H1 (cell line): ENCODE measurements around the gene STARD4. TPM values are rescaled to one million over a fixed set of nuclear protein-coding genes. Genes with fewer than 3 reads are reported as not detected.

Source experiments
- CTCF ChIA-PET: fragments of 300-600 bp; sonication (Branson Sonifier 250); formaldehyde crosslinking; loops from one replicate; lab custom pipeline; 2021; ENCODE audit not compliant: partially characterized antibody; lab: Charles Lee
- POLR2A ChIA-PET: fragments of 300-600 bp; sonication (Branson Sonifier 250); formaldehyde crosslinking; loops from one replicate; lab custom pipeline; 2021; ENCODE audit warnings: inconsistent platforms; ENCODE audit not compliant: partially characterized antibody; lab: Charles Lee
- DNase-seq, 2 experiments: peaks; one replicate each; pipeline versions ENCODE4 v3.0.0 to v3.0.0-alpha.2; 2010 to 2022; ENCODE audit warnings: low spot score in 2 of 2, low read depth in 1 of 2, mixed read lengths in 1 of 2
- FAIRE-seq: peaks from 2 replicates; lab custom pipeline; 2011; peaks lifted over from hg19 to GRCh38; lab: Jason Lieb, UNC
- H2AFZ ChIP-seq: 2 replicates; pipeline ENCODE4 v1.8.1; 2012; ENCODE audit warnings: low read length, inconsistent platforms
- H2AK5ac ChIP-seq: 2 replicates; pipeline ENCODE4 v1.6.1; 2013; ENCODE audit warnings: low read depth, low read length
- H2BK120ac ChIP-seq: replicated peaks from 2 replicates; pipeline ENCODE3; 2013; ENCODE audit warnings: low read depth, low read length, inconsistent platforms
- H2BK12ac ChIP-seq: 2 replicates; pipeline ENCODE4 v1.6.1; 2013; ENCODE audit warnings: low read depth, low read length
- H2BK15ac ChIP-seq: 2 replicates; pipeline ENCODE4 v1.6.1; 2013; ENCODE audit warnings: low read length
- H2BK20ac ChIP-seq: 2 replicates; pipeline ENCODE4 v1.6.1; 2013; ENCODE audit warnings: low read length
- H2BK5ac ChIP-seq: 2 replicates; pipeline ENCODE4 v1.6.1; 2013; ENCODE audit warnings: low read depth, low read length
- H3K14ac ChIP-seq: 2 replicates; pipeline ENCODE4 v1.6.1; 2013; ENCODE audit warnings: inconsistent platforms; ENCODE audit not compliant: insufficient read length
- H3K18ac ChIP-seq: 2 replicates; pipeline ENCODE4 v1.6.1; 2013; ENCODE audit warnings: low read length; ENCODE audit errors: extremely low read depth
- H3K23ac ChIP-seq: 2 replicates; pipeline ENCODE4 v1.6.1; 2013; ENCODE audit warnings: inconsistent platforms; ENCODE audit not compliant: insufficient read length
- H3K23me2 ChIP-seq: 2 replicates; pipeline ENCODE4 v1.6.1; 2013; ENCODE audit warnings: low read depth, low read length
- H3K27ac ChIP-seq: 2 replicates; pipeline ENCODE4 v1.6.1; 2011; ENCODE audit warnings: low read depth, low read length, inconsistent platforms
- H3K27me3 ChIP-seq, 4 experiments: replicated peaks in 1 of 4; 1 replicate in 1 of 4; 2 replicates in 3 of 4; pipeline versions ENCODE4 v1.6.1 to v1.8.1; 2011 to 2013; ENCODE audit warnings: low read length in 3 of 4, mild to moderate bottlenecking in 3 of 4, inconsistent platforms in 2 of 4, mixed read lengths in 2 of 4, moderate library complexity in 1 of 4; ENCODE audit not compliant: control insufficient read depth in 3 of 4, insufficient read depth in 3 of 4; ENCODE audit errors: extremely low read depth in 1 of 4
- H3K36me3 ChIP-seq, 4 experiments: 2 replicates each; pipeline versions ENCODE4 v1.6.1 to v1.8.1; 2011 to 2013; ENCODE audit warnings: mild to moderate bottlenecking in 4 of 4, low read length in 3 of 4, moderate library complexity in 2 of 4, control low read depth in 1 of 4, inconsistent platforms in 1 of 4; ENCODE audit not compliant: insufficient read depth in 4 of 4, control insufficient read depth in 2 of 4
- H3K4ac ChIP-seq: replicated peaks from 2 replicates; pipeline ENCODE3; 2013; ENCODE audit warnings: low read length, low read depth, mixed read lengths, inconsistent platforms; ENCODE audit not compliant: insufficient read length
- H3K4me1 ChIP-seq, 4 experiments: replicated peaks in 1 of 4; 1 replicate in 1 of 4; 2 replicates in 3 of 4; pipeline versions ENCODE4 v1.6.1 to v1.8.1; 2011 to 2013; ENCODE audit warnings: low read length in 3 of 4, inconsistent platforms in 2 of 4, mixed read lengths in 1 of 4; ENCODE audit not compliant: insufficient read depth in 4 of 4, control insufficient read depth in 3 of 4
- H3K4me2 ChIP-seq, 2 experiments: 2 replicates each; pipeline versions ENCODE4 v1.6.1 to v1.8.1; 2011 to 2013; ENCODE audit warnings: low read depth in 2 of 2, low read length in 2 of 2, control low read depth in 1 of 2, inconsistent platforms in 1 of 2, mild to moderate bottlenecking in 1 of 2; ENCODE audit not compliant: insufficient read depth in 1 of 2
- H3K4me3 ChIP-seq, 4 experiments: fragments of 200-600, 300-600 bp in 1 of 4; sonication (generic), shearing (Covaris generic), sonication (Bioruptor Twin) in 1 of 4; 2 replicates each; pipeline versions ENCODE4 v1.5.1 to v1.8.1; 2011 to 2016; ENCODE audit warnings: low read length in 4 of 4, low read depth in 3 of 4, control low read depth in 2 of 4, inconsistent platforms in 2 of 4, mild to moderate bottlenecking in 2 of 4, mixed read lengths in 1 of 4, moderate library complexity in 1 of 4; ENCODE audit not compliant: insufficient read depth in 2 of 4; ENCODE audit errors: extremely low read depth in 1 of 4
- H3K56ac ChIP-seq: replicated peaks from 2 replicates; pipeline ENCODE3; 2013; ENCODE audit warnings: low read depth, mild to moderate bottlenecking, mixed read lengths, low read length, inconsistent platforms; ENCODE audit not compliant: insufficient read length
- H3K79me1 ChIP-seq: 2 replicates; pipeline ENCODE4 v1.6.1; 2013; ENCODE audit warnings: low read depth, low read length, control low read depth
- H3K79me2 ChIP-seq, 2 experiments: 2 replicates each; pipeline versions ENCODE4 v1.6.1 to v1.8.1; 2012 to 2013; ENCODE audit warnings: low read length in 2 of 2, mild to moderate bottlenecking in 2 of 2, inconsistent platforms in 1 of 2; ENCODE audit not compliant: insufficient read depth in 2 of 2, control insufficient read depth in 1 of 2
- H3K9ac ChIP-seq, 4 experiments: replicated peaks in 1 of 4; 1 replicate in 1 of 4; 2 replicates in 3 of 4; pipeline versions ENCODE4 v1.6.1 to v1.8.1; 2011 to 2013; ENCODE audit warnings: low read depth in 3 of 4, low read length in 3 of 4, control low read depth in 2 of 4, mild to moderate bottlenecking in 2 of 4, moderate library complexity in 2 of 4, inconsistent platforms in 1 of 4; ENCODE audit errors: extremely low read depth in 1 of 4
- H3K9me3 ChIP-seq, 2 experiments: 2 replicates each; pipeline versions ENCODE4 v1.6.1 to v1.8.1; 2012 to 2013; ENCODE audit warnings: mild to moderate bottlenecking in 2 of 2, moderate library complexity in 2 of 2, control low read depth in 1 of 2, inconsistent platforms in 1 of 2, low read depth in 1 of 2, low read length in 1 of 2, mixed read lengths in 1 of 2; ENCODE audit not compliant: insufficient read depth in 2 of 2
- H4K20me1 ChIP-seq, 2 experiments: replicated peaks in 1 of 2; 2 replicates each; pipeline versions ENCODE3 to v1.8.1; 2011 to 2013; ENCODE audit warnings: inconsistent platforms in 2 of 2, low read length in 2 of 2, mild to moderate bottlenecking in 1 of 2; ENCODE audit not compliant: insufficient read depth in 2 of 2, control insufficient read depth in 1 of 2
- H4K5ac ChIP-seq: 2 replicates; pipeline ENCODE4 v1.6.1; 2013; ENCODE audit warnings: low read length, low read depth, mixed read lengths, inconsistent platforms; ENCODE audit not compliant: insufficient read length
- H4K8ac ChIP-seq: 2 replicates; pipeline ENCODE4 v1.8.0; 2013; ENCODE audit warnings: mild to moderate bottlenecking, moderate library complexity, low read length, inconsistent platforms; ENCODE audit not compliant: insufficient read depth; ENCODE audit errors: extremely low read depth
- H4K91ac ChIP-seq: replicated peaks from 2 replicates; pipeline ENCODE3; 2013; ENCODE audit warnings: low read length, mixed read lengths, inconsistent platforms; ENCODE audit not compliant: insufficient read length
- KDM4A ChIP-seq: IDR thresholded peaks from one replicate; pipeline ENCODE4 v1.7.1; 2012; ENCODE audit warnings: low read depth, mild to moderate bottlenecking, moderate library complexity, low read length, inconsistent platforms; ENCODE audit not compliant: severe bottlenecking
- RAD21 ChIP-seq, 2 experiments: IDR thresholded peaks in 1 of 2; conservative IDR thresholded peaks in 1 of 2; 2 replicates each; pipeline ENCODE4 v1.6.1; 2011; ENCODE audit warnings: low read depth in 2 of 2, low read length in 2 of 2, improper control_type of control experiment in 1 of 2, inconsistent platforms in 1 of 2, mild to moderate bottlenecking in 1 of 2, moderate library complexity in 1 of 2
- TEAD4 ChIP-seq: IDR thresholded peaks from 2 replicates; pipeline ENCODE4 v1.6.1; 2012; ENCODE audit warnings: low read depth, low read length, inconsistent platforms, mixed read lengths
- WGBS, 2 experiments: shearing (Covaris generic) in 1 of 2; methylation state at CpG; one replicate each; pipeline versions ENCODE4 v1.1.6 to v1.1.7; 2013 to 2015; ENCODE audit warnings: low lambda C conversion rate in 2 of 2, mixed read lengths in 2 of 2, inconsistent platforms in 1 of 2, low coverage in 1 of 2, missing lambda C conversion rate in 1 of 2; ENCODE audit not compliant: insufficient replicate concordance in 2 of 2, insufficient coverage in 1 of 2, insufficient read length in 1 of 2; ENCODE audit errors: extremely low coverage in 1 of 2, missing lambda C conversion rate in 1 of 2; 5-methylcytosine and 5-hydroxymethylcytosine counted together
- polyA plus RNA-seq, 7 experiments: library from polyadenylated mRNA; depleted of rRNA in 3 of 7; stranded (reverse) in 5 of 7; unstranded in 2 of 7; fragments of >200 nt in 5 of 7; fragments of 200-250 nt in 2 of 7; gene quantifications; 1 replicate in 5 of 7; 2 replicates in 1 of 7; 4 replicates in 1 of 7; pipeline versions ENCODE4 v1.2.1 to v1.2.3, GENCODE V29; 2011 to 2013; ENCODE audit warnings: missing spikeins in 2 of 7, mixed read lengths in 2 of 7
- total RNA-seq: library from RNA; stranded (reverse); fragmentation: NEBNext Ultra II Directional; extraction: Animal tissue kit (Norgen Biotek cat#: 25700); gene quantifications from 2 replicates; pipeline ENCODE4 v1.2.1, GENCODE V29; 2021
- TF ChIP-seq, protein P1 (sequence below), 3 experiments: IDR thresholded peaks; 1 replicate in 2 of 3; 2 replicates in 1 of 3; pipeline versions ENCODE4 v1.5.1 to v1.6.1; 2011; ENCODE audit warnings: low read length in 3 of 3, mild to moderate bottlenecking in 3 of 3, inconsistent platforms in 2 of 3, low read depth in 1 of 3, moderate library complexity in 1 of 3; ENCODE audit not compliant: insufficient read depth in 1 of 3; ENCODE audit errors: control extremely low read depth in 1 of 3

STARD4 gene
- total and polyA plus RNA-seq, 2 of the 8 experiments (the other 6 are each of a cell fraction or from before 2014, with no cell fraction given) = 10.8 to 47.9 TPM

DNA sequence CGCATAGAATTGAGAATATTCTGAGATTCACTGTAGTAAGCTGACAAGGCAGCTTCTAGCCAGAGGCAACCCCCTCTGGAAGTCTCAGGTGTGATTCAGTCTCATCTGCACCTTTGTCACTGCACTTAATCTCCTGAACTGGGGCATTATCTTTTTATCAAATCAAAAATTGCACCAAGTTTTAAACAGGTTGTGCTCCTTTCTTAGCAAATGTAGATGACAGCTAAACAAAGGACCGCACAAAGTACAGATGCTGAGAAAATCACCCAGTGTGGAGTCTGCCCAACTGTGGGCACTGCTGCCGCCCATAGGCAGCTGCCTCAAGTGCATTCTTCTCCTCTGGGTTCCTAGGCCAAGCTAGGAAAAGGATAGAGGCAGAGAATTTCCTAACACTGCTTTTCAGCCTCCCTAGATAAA is 51.1 kb downstream of the STARD4 start:
- Histone ChIP-seq H2BK15ac (no peak overlapping the region), H3K4me3 (no peak overlapping the region), H2BK20ac (no peak overlapping the region), H3K36me3 (no peaks in the 10 kb centered on the region), H3K4me1 (peaks cover 0 to 3% (median 3%) of the 10 kb centered on the region in 4 experiments; a peak in 3 of 7 replicates), H3K9ac (no peak overlapping the region), H4K8ac (no peak overlapping the region), H2BK120ac (no peak overlapping the region), H2AFZ (0 out of 2 replicates have a peak overlapping the region, but pooled peaks have one; percentile 82), H3K4me2 (no peak overlapping the region), H4K5ac (no peak overlapping the region), H4K91ac (no peak overlapping the region), H3K4ac (no peak overlapping the region), H4K20me1 (no peaks in the 10 kb centered on the region), H3K14ac (no peak overlapping the region), H3K27ac (no peak overlapping the region), H3K18ac (no peak overlapping the region), H3K56ac (no peak overlapping the region), H2AK5ac (no peak overlapping the region), H3K23ac (no peak overlapping the region), H3K23me2 (no peaks in the 10 kb centered on the region)
- 36% methylated on average over 3 of the region's 3 CpGs; no CpG with 5 or more reads in 1 of the 2 experiments for WGBS, 2 experiments
- ChIA-PET POLR2A (no interaction called here), CTCF (interaction anchor here (0.6 to 4.3 kb wide), 35 partner anchors 8 to 1074 kb away, joined by 3 to 28 read pairs (median 4); partner anchors contain the start of gene CAMK4)
- peak; percentile 36 to 55 for DNase-seq
- TF ChIP-seq, protein P1, sequence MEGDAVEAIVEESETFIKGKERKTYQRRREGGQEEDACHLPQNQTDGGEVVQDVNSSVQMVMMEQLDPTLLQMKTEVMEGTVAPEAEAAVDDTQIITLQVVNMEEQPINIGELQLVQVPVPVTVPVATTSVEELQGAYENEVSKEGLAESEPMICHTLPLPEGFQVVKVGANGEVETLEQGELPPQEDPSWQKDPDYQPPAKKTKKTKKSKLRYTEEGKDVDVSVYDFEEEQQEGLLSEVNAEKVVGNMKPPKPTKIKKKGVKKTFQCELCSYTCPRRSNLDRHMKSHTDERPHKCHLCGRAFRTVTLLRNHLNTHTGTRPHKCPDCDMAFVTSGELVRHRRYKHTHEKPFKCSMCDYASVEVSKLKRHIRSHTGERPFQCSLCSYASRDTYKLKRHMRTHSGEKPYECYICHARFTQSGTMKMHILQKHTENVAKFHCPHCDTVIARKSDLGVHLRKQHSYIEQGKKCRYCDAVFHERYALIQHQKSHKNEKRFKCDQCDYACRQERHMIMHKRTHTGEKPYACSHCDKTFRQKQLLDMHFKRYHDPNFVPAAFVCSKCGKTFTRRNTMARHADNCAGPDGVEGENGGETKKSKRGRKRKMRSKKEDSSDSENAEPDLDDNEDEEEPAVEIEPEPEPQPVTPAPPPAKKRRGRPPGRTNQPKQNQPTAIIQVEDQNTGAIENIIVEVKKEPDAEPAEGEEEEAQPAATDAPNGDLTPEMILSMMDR (IDR thresholded peaks at IDR 0.05; ENCODE audit: control extremely low read depth in 1 of 3, insufficient read depth in 1 of 3, low read depth in 1 of 3, low read length in 3 of 3) = peak; percentile 79 to 90 (median 85)
- TF ChIP-seq KDM4A (no peak), TEAD4 (peak; percentile 59; the same call in 1 of the 2 replicates), RAD21 (IDR thresholded peaks at IDR 0.05 in 1 of 2, conservative IDR thresholded peaks at IDR 0.05 in 1 of 2; ENCODE audit: low read depth in 2 of 2, low read length in 2 of 2) (peak; percentile 82 to 84)
- TF ChIP-seq, all 59 proteins: peak for 3
- no peak overlapping the region for H2BK12ac ChIP-seq
- peak; percentile 97 for FAIRE-seq
- H3K27me3 ChIP-seq = no peaks in the 10 kb centered on the region
- H3K79me2 ChIP-seq = no peaks in the 10 kb centered on the region
- H3K9me3 ChIP-seq = no peaks in the 10 kb centered on the region
- H2BK5ac ChIP-seq = no peak overlapping the region
- no peaks in the 10 kb centered on the region for H3K79me1 ChIP-seq
